Measurements from ENCODE around the gene SMU1.

DNA sequence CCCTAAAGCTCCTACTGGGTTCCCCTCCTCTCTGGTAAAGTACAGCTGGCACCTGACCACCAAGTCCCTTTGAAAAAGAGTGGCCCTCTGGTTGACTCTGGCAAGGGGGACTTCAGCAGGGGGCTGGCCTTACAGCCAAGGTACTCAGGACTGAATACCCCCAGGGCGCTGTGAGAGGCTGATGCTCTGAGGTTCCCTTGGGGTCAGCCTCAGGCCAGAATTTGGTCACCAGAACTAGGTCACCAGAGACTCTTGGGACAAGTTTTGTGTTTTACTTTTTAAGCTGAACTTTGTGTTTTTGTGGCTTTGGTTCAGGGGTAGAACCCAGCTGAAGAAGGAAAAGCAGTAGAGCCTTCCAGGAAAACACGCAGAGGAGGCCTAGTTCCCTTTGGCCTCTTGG, 23.3 kb upstream of the SMU1 start:
- TF ChIP-seq CTCF (IDR thresholded peaks at IDR 0.05 in 4 of 5, conservative IDR thresholded peaks at IDR 0.05 in 1 of 5) (no peak), POLR2A (IDR thresholded peaks at IDR 0.05) (no peak)

All from gastrocnemius medialis (tissue), 4 donors.